H9 (cell line): ENCODE data around the gene CHIT1. TPM values are rescaled to one million over a fixed set of nuclear protein-coding genes. Genes with fewer than 3 reads are reported as not detected.

Experiments used
- DNase-seq: peaks from one replicate; pipeline ENCODE4 v3.0.0-alpha.2; 2017
- H2AFZ ChIP-seq: one replicate; pipeline ENCODE4 v1.6.1; 2013; ENCODE audit warnings: mild to moderate bottlenecking, low read length, control low read depth, moderate library complexity
- H2AK5ac ChIP-seq: 2 replicates; pipeline ENCODE4 v1.6.1; 2013; ENCODE audit warnings: low read length, control low read depth, mixed read lengths; ENCODE audit not compliant: insufficient read length
- H2BK120ac ChIP-seq: one replicate; pipeline ENCODE4 v1.6.1; 2013; ENCODE audit warnings: low read depth, mild to moderate bottlenecking, low read length, control low read depth, inconsistent platforms; ENCODE audit not compliant: poor library complexity, severe bottlenecking
- H2BK12ac ChIP-seq: 2 replicates; pipeline ENCODE4 v1.6.1; 2013; ENCODE audit warnings: low read length, control low read depth, mixed read lengths, low read depth; ENCODE audit not compliant: insufficient read length
- H2BK15ac ChIP-seq: 2 replicates; pipeline ENCODE4 v1.6.1; 2013; ENCODE audit warnings: low read depth, low read length, control low read depth
- H2BK20ac ChIP-seq: one replicate; pipeline ENCODE4 v1.6.1; 2013; ENCODE audit warnings: low read depth, mild to moderate bottlenecking, low read length, control low read depth, inconsistent platforms; ENCODE audit not compliant: poor library complexity, severe bottlenecking
- H2BK5ac ChIP-seq: 2 replicates; pipeline ENCODE4 v1.6.1; 2013; ENCODE audit warnings: low read length, control low read depth, mixed read lengths; ENCODE audit not compliant: insufficient read length
- H3K14ac ChIP-seq: 2 replicates; pipeline ENCODE4 v1.6.1; 2013; ENCODE audit warnings: low read length, control low read depth; ENCODE audit not compliant: insufficient read depth
- H3K18ac ChIP-seq: 2 replicates; pipeline ENCODE4 v1.6.1; 2013; ENCODE audit warnings: low read depth, mild to moderate bottlenecking, mixed read lengths, low read length, control low read depth; ENCODE audit not compliant: insufficient read length
- H3K23ac ChIP-seq: 2 replicates; pipeline ENCODE4 v1.6.1; 2013; ENCODE audit warnings: low read length, control low read depth, mixed read lengths, low read depth; ENCODE audit not compliant: insufficient read length
- H3K23me2 ChIP-seq: 2 replicates; pipeline ENCODE4 v1.6.1; 2013; ENCODE audit warnings: low read depth, mild to moderate bottlenecking, mixed read lengths, low read length, control low read depth; ENCODE audit not compliant: insufficient read length, poor library complexity, severe bottlenecking
- H3K27ac ChIP-seq: 2 replicates; pipeline ENCODE4 v1.5.1; 2013; ENCODE audit warnings: low read length, control low read depth, mixed read lengths, low read depth; ENCODE audit not compliant: insufficient read length
- H3K27me3 ChIP-seq: 2 replicates; pipeline ENCODE4 v1.6.1; 2013; ENCODE audit warnings: low read length, control low read depth, inconsistent platforms; ENCODE audit not compliant: insufficient read depth
- H3K4ac ChIP-seq: 2 replicates; pipeline ENCODE4 v1.6.1; 2013; ENCODE audit warnings: low read depth, mild to moderate bottlenecking, control low read depth, inconsistent platforms, low read length, moderate library complexity
- H3K4me1 ChIP-seq: 2 replicates; pipeline ENCODE4 v1.6.1; 2013; ENCODE audit warnings: low read length, control low read depth, inconsistent platforms; ENCODE audit not compliant: insufficient read depth
- H3K4me2 ChIP-seq: 2 replicates; pipeline ENCODE4 v1.6.1; 2013; ENCODE audit warnings: low read length, control low read depth, mixed read lengths; ENCODE audit not compliant: insufficient read length, insufficient read depth
- H3K56ac ChIP-seq: 2 replicates; pipeline ENCODE4 v1.6.1; 2013; ENCODE audit warnings: low read depth, mild to moderate bottlenecking, mixed read lengths, low read length, control low read depth; ENCODE audit not compliant: insufficient read length
- H3K79me1 ChIP-seq: 2 replicates; pipeline ENCODE4 v1.6.1; 2013; ENCODE audit warnings: low read depth, mild to moderate bottlenecking, moderate library complexity, low read length, control low read depth, inconsistent platforms; ENCODE audit not compliant: insufficient read depth, poor library complexity, severe bottlenecking
- H3K79me2 ChIP-seq: 2 replicates; pipeline ENCODE4 v1.6.1; 2013; ENCODE audit warnings: low read length, control low read depth, inconsistent platforms; ENCODE audit not compliant: insufficient read depth
- H3K9ac ChIP-seq: 2 replicates; pipeline ENCODE4 v1.6.1; 2013; ENCODE audit warnings: low read length, control low read depth, mixed read lengths; ENCODE audit not compliant: insufficient read length; ENCODE audit errors: extremely low read depth
- H3K9me3 ChIP-seq: one replicate; pipeline ENCODE4 v1.6.1; 2013; ENCODE audit warnings: low read depth, low read length, inconsistent platforms; ENCODE audit not compliant: control insufficient read depth
- H3T11ph ChIP-seq: one replicate; pipeline ENCODE4 v1.6.1; 2013; ENCODE audit warnings: mild to moderate bottlenecking, low read length, control low read depth, inconsistent platforms
- H4K20me1 ChIP-seq: one replicate; pipeline ENCODE4 v1.6.1; 2013; ENCODE audit not compliant: control insufficient read depth, insufficient read length, insufficient read depth
- H4K5ac ChIP-seq: 2 replicates; pipeline ENCODE4 v1.6.1; 2013; ENCODE audit warnings: low read depth, mild to moderate bottlenecking, mixed read lengths, low read length, control low read depth; ENCODE audit not compliant: insufficient read length
- H4K8ac ChIP-seq: replicated peaks from 2 replicates; pipeline ENCODE4 v1.6.1; 2013; ENCODE audit warnings: low read length, control low read depth, mixed read lengths, low read depth; ENCODE audit not compliant: insufficient read length
- H4K91ac ChIP-seq: 2 replicates; pipeline ENCODE4 v1.6.1; 2013; ENCODE audit warnings: low read depth, mild to moderate bottlenecking, moderate library complexity, mixed read lengths, low read length, control low read depth; ENCODE audit not compliant: insufficient read length
- H3K27ac Mint-ChIP-seq, 3 experiments: 2 replicates in 2 of 3; 3 replicates in 1 of 3; pipeline ENCODE4 v1.8.0; 2020 to 2021; ENCODE audit warnings: mixed read lengths in 3 of 3, mild to moderate bottlenecking in 1 of 3, moderate library complexity in 1 of 3
- H3K27me3 Mint-ChIP-seq: 2 replicates; pipeline ENCODE4 v1.8.0; 2021; ENCODE audit warnings: low read depth, mild to moderate bottlenecking, moderate library complexity, mixed read lengths
- H3K36me3 Mint-ChIP-seq, 3 experiments: 2 replicates in 2 of 3; 3 replicates in 1 of 3; pipeline ENCODE4 v1.8.0; 2020 to 2021; ENCODE audit warnings: low read depth in 3 of 3, mixed read lengths in 3 of 3; ENCODE audit not compliant: insufficient read depth in 1 of 3
- H3K4me1 Mint-ChIP-seq, 2 experiments: 2 replicates each; pipeline ENCODE4 v1.8.0; 2020; ENCODE audit warnings: mixed read lengths in 2 of 2
- H3K4me3 Mint-ChIP-seq, 2 experiments: 2 replicates in 1 of 2; 3 replicates in 1 of 2; pipeline ENCODE4 v1.8.0; 2020 to 2021; ENCODE audit warnings: mild to moderate bottlenecking in 2 of 2, mixed read lengths in 2 of 2, moderate library complexity in 1 of 2
- H3K9me3 Mint-ChIP-seq, 2 experiments: 2 replicates in 1 of 2; 3 replicates in 1 of 2; pipeline ENCODE4 v1.8.0; 2020; ENCODE audit warnings: mild to moderate bottlenecking in 2 of 2, mixed read lengths in 2 of 2, moderate library complexity in 1 of 2
- CTCF ChIP-seq: fragments of 200-600 bp; sonication (generic); conservative IDR thresholded peaks from 3 replicates; pipeline ENCODE4 v1.8.0; 2021; ENCODE audit warnings: antibody characterized with exemption, mild to moderate bottlenecking
- WGBS: extraction: QIAGEN DNeasy Blood & Tissue Kit; methylation state at CpG from one replicate; pipeline ENCODE4 v1.1.7; 2013; ENCODE audit warnings: missing lambda C conversion rate, low lambda C conversion rate, mixed read lengths; ENCODE audit not compliant: insufficient read length; ENCODE audit errors: extremely low coverage; 5-methylcytosine and 5-hydroxymethylcytosine counted together
- total RNA-seq: library from RNA; stranded (reverse); gene quantifications from 2 replicates; pipeline ENCODE4 v1.2.1, GENCODE V29; 2021

The CHIT1 gene
- total RNA-seq, 1 experiment from 2014 or later = not detected

- DNase-seq = no peak
Measured at GRCh38 chr1:203215573-203215972, 13.9 kb downstream of the CHIT1 start.

More at GRCh38 chr1:203215573-203215972, 13.9 kb downstream of the CHIT1 start:
- no peak overlapping the region for H3K4me3 Mint-ChIP-seq
- Histone ChIP-seq H4K5ac (no peak overlapping the region), H2BK5ac (no peak overlapping the region), H3T11ph (no peak overlapping the region), H3K23ac (no peak overlapping the region), H3K27ac (no peak overlapping the region), H3K14ac (no peak overlapping the region), H2AK5ac (no peak overlapping the region), H2BK12ac (no peak overlapping the region), H3K56ac (no peak overlapping the region), H3K79me2 (no peaks in the 10 kb centered on the region), H3K18ac (no peak overlapping the region), H3K9ac (no peak overlapping the region), H3K23me2 (no peaks in the 10 kb centered on the region), H3K4me1 (no peaks in the 10 kb centered on the region; the same call in 1 of the 2 replicates), H3K79me1 (no peaks in the 10 kb centered on the region), H2BK15ac (no peak overlapping the region), H3K9me3 (no peaks in the 10 kb centered on the region), H4K91ac (no peak overlapping the region), H3K27me3 (no peaks in the 10 kb centered on the region), H2BK20ac (no peak overlapping the region), H3K4ac (no peak overlapping the region), H4K20me1 (no peaks in the 10 kb centered on the region), H2AFZ (no peak overlapping the region), H3K4me2 (no peak overlapping the region), H4K8ac (no peak overlapping the region), H2BK120ac (no peak overlapping the region)
- H3K9me3 Mint-ChIP-seq = no peaks in the 10 kb centered on the region; a peak in 1 of 5 replicates
- no peaks in the 10 kb centered on the region; a peak in 1 of 7 replicates for H3K36me3 Mint-ChIP-seq
- TF ChIP-seq CTCF = no peak
- no CpG with 5 or more reads among the region's 9 CpGs for WGBS
- H3K27ac Mint-ChIP-seq = no peak overlapping the region
- H3K27me3 Mint-ChIP-seq = peaks cover 10% of the 10 kb centered on the region
- peaks cover 13 to 29% of the 10 kb centered on the region in 2 experiments for H3K4me1 Mint-ChIP-seq
